ENCODE results near the gene SMYD3.

DNA sequence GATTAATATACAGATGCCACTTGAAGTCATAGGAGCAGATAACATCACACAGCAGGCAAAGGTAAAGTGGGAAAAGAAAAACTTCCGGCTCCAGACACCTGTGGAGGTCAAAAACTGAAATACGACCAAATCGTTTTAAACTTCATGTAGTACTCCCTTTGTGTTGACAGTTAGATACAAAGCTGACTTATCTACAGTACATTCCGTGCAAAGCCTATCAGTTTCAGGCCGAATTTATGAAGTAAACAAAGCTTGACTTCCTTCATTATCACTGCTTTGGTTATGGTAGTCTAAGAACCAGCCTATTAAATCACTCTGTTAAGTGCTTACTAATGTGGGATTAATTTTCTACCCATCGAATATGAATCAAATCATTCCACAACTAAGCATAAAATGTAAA, 156.3 kb downstream of the SMYD3 start:
- TF ChIP-seq FOXK2 (IDR thresholded peaks at IDR 0.05) (no peak), ELF4 (IDR thresholded peaks at IDR 0.05) (no peak), SP1 (IDR thresholded peaks at IDR 0.05) (no peak), SUZ12 (IDR thresholded peaks at IDR 0.05) (no peak), CTBP1 (IDR thresholded peaks at IDR 0.05; ENCODE audit: borderline replicate concordance) (no peak), FOXA1 (IDR thresholded peaks at IDR 0.05) (no peak), FOXM1 (IDR thresholded peaks at IDR 0.05; ENCODE audit: borderline replicate concordance) (no peak), BHLHE40 (IDR thresholded peaks at IDR 0.05; ENCODE audit: borderline replicate concordance) (no peak), L3MBTL2 (conservative IDR thresholded peaks at IDR 0.05) (no peak), TARDBP (IDR thresholded peaks at IDR 0.05) (no peak)

Measured in HEK293T (cell line).